22Rv1 (cell line): ENCODE measurements around the gene TLE3.

Source experiments
- CTCF ChIP-seq: fragments of 450-650 bp; IDR thresholded peaks from 2 replicates; pipeline ENCODE4 v1.5.1; 2017; ENCODE audit warnings: mild to moderate bottlenecking
- ZFX ChIP-seq: fragments of 450-650 bp; IDR thresholded peaks from 2 replicates; pipeline ENCODE4 v1.6.1; 2017; ENCODE audit warnings: antibody characterized with exemption, borderline replicate concordance

GRCh38 chr15:70046679-70047369, 50.9 kb downstream of the TLE3 start:
- no peak for TF ChIP-seq CTCF
- no peak for TF ChIP-seq ZFX
